HEK293 (cell line): ENCODE results near the gene MAP7.

ENCODE experiments used
- CTCF ChIA-PET: fragments of 350-600 bp; formaldehyde crosslinking; extraction: SDS; loops from one replicate; lab custom pipeline; 2021; ENCODE audit warnings: antibody characterized with exemption; lab: Yijun Ruan, JAX
- POLR2A ChIA-PET: fragments of 300-600 bp; formaldehyde crosslinking; extraction: SDS; loops from one replicate; lab custom pipeline; 2020; ENCODE audit warnings: antibody characterized with exemption, inconsistent platforms; lab: Yijun Ruan, JAX
- H3K27ac ChIP-seq: fragments of 200-500 bp; sonication (Bioruptor generic); 2 replicates; pipeline ENCODE4 v1.5.1; 2014; ENCODE audit warnings: low read depth, low read length, control low read depth, inconsistent platforms; ENCODE audit errors: extremely low read depth
- H3K36me3 ChIP-seq, 2 experiments: fragments of 200-500 bp in 1 of 2; sonication (Bioruptor generic) in 1 of 2; 1 replicate in 1 of 2; 2 replicates in 1 of 2; pipeline ENCODE4 v1.5.1; 2014 to 2017; ENCODE audit warnings: inconsistent platforms in 2 of 2, low read length in 2 of 2; ENCODE audit not compliant: control insufficient read depth in 2 of 2, insufficient read depth in 1 of 2
- H3K4me1 ChIP-seq: fragments of 200-500 bp; sonication (Bioruptor generic); 2 replicates; pipeline ENCODE4 v1.5.1; 2014; ENCODE audit warnings: mild to moderate bottlenecking, low read length, inconsistent platforms; ENCODE audit not compliant: control insufficient read depth, insufficient read depth
- H3K4me3 ChIP-seq: 2 replicates; pipeline ENCODE4 v1.5.1; 2011; ENCODE audit warnings: low read depth, mild to moderate bottlenecking, control low read depth, low read length, moderate library complexity
- H3K9me3 ChIP-seq: fragments of 200-500 bp; sonication (Bioruptor generic); 2 replicates; pipeline ENCODE4 v1.5.1; 2014; ENCODE audit warnings: low read depth, low read length, inconsistent platforms; ENCODE audit not compliant: control insufficient read depth, insufficient read depth
- HOXC10 ChIP-seq: sonication (generic); formaldehyde crosslinking; IDR thresholded peaks from 2 replicates; pipeline ENCODE4 v1.8.1; 2023; ENCODE audit warnings: mild to moderate bottlenecking, missing genetic modification reagents
- PRDM1 ChIP-seq: fragments of 450-650 bp; formaldehyde crosslinking; IDR thresholded peaks from 2 replicates; pipeline ENCODE4; 2016; ENCODE audit warnings: missing biosample characterization, missing genetic modification characterization
- TRIM28 ChIP-seq: IDR thresholded peaks from 2 replicates; pipeline ENCODE4 v1.6.1; 2011; ENCODE audit warnings: low read length, control low read depth, borderline replicate concordance
- ZBTB21 ChIP-seq: fragments of 450-650 bp; formaldehyde crosslinking; IDR thresholded peaks from 2 replicates; pipeline ENCODE4 v1.5.1; 2017; ENCODE audit warnings: missing biosample characterization, missing genetic modification characterization
- ZFP41 ChIP-seq: fragments of 450-650 bp; formaldehyde crosslinking; IDR thresholded peaks from 2 replicates; pipeline ENCODE4 v1.5.1; 2016; ENCODE audit warnings: missing biosample characterization, missing genetic modification characterization, borderline replicate concordance
- ZNF10 ChIP-seq: fragments of 450-650 bp; formaldehyde crosslinking; IDR thresholded peaks from 2 replicates; pipeline ENCODE4 v1.5.1; 2017; ENCODE audit warnings: missing biosample characterization, missing genetic modification characterization
- ZNF2 ChIP-seq: fragments of 450-650 bp; formaldehyde crosslinking; IDR thresholded peaks from 2 replicates; pipeline ENCODE4 v1.5.1; 2016; ENCODE audit warnings: missing biosample characterization, missing genetic modification characterization
- ZNF266 ChIP-seq: fragments of 450-650 bp; formaldehyde crosslinking; IDR thresholded peaks from 2 replicates; pipeline ENCODE4 v1.5.1; 2016; ENCODE audit warnings: missing biosample characterization, missing genetic modification characterization, low read depth
- ZNF341 ChIP-seq: fragments of 450-650 bp; formaldehyde crosslinking; IDR thresholded peaks from 2 replicates; pipeline ENCODE4; 2016; ENCODE audit warnings: low read depth, missing biosample characterization, missing genetic modification characterization
- ZNF501 ChIP-seq: fragments of 450-650 bp; formaldehyde crosslinking; IDR thresholded peaks from 2 replicates; pipeline ENCODE4 v1.5.1; 2016; ENCODE audit warnings: missing biosample characterization, missing genetic modification characterization
- ZNF548 ChIP-seq: fragments of 450-650 bp; formaldehyde crosslinking; IDR thresholded peaks from 2 replicates; pipeline ENCODE4 v1.5.1; 2016; ENCODE audit warnings: missing biosample characterization, missing genetic modification characterization
- ZNF660 ChIP-seq: fragments of 450-650 bp; IDR thresholded peaks from 2 replicates; pipeline ENCODE4 v1.5.1; 2018; ENCODE audit warnings: missing biosample characterization, mild to moderate bottlenecking, missing genetic modification characterization
- ZNF664 ChIP-seq: fragments of 450-650 bp; formaldehyde crosslinking; IDR thresholded peaks from 2 replicates; pipeline ENCODE4 v1.5.1; 2016; ENCODE audit warnings: missing biosample characterization, missing genetic modification characterization
- ZNF707 ChIP-seq: fragments of 450-650 bp; formaldehyde crosslinking; IDR thresholded peaks from 2 replicates; pipeline ENCODE4 v1.5.1; 2016; ENCODE audit warnings: missing biosample characterization, missing genetic modification characterization
- ZNF776 ChIP-seq: fragments of 450-650 bp; formaldehyde crosslinking; IDR thresholded peaks from 2 replicates; pipeline ENCODE4 v1.5.0; 2017; ENCODE audit warnings: missing biosample characterization, missing genetic modification characterization, borderline replicate concordance
- ZNF792 ChIP-seq: fragments of 450-650 bp; formaldehyde crosslinking; IDR thresholded peaks from 2 replicates; pipeline ENCODE4 v1.5.1; 2016; ENCODE audit warnings: missing biosample characterization, missing genetic modification characterization
- ZNF843 ChIP-seq: fragments of 450-650 bp; formaldehyde crosslinking; IDR thresholded peaks from 2 replicates; pipeline ENCODE4 v1.5.1; 2016; ENCODE audit warnings: missing biosample characterization, missing genetic modification characterization
- ZSCAN16 ChIP-seq: fragments of 450-650 bp; formaldehyde crosslinking; IDR thresholded peaks from 2 replicates; pipeline ENCODE4 v1.5.1; 2016; ENCODE audit warnings: missing biosample characterization, missing genetic modification characterization
- TF ChIP-seq, protein P1 (sequence below): fragments of 450-650 bp; formaldehyde crosslinking; IDR thresholded peaks from 2 replicates; pipeline ENCODE4 v1.5.1; 2017; ENCODE audit warnings: missing biosample characterization, missing genetic modification characterization
- TF ChIP-seq, protein P2 (sequence below): fragments of 450-650 bp; IDR thresholded peaks from 2 replicates; pipeline ENCODE4 v1.5.1; 2018; ENCODE audit warnings: missing biosample characterization, mild to moderate bottlenecking, missing genetic modification characterization
- TF ChIP-seq, protein P3 (sequence below): fragments of 450-650 bp; formaldehyde crosslinking; IDR thresholded peaks from 2 replicates; pipeline ENCODE4 v1.5.1; 2017; ENCODE audit warnings: missing biosample characterization, missing genetic modification characterization
- TF ChIP-seq, protein P4 (sequence below): fragments of 450-650 bp; formaldehyde crosslinking; IDR thresholded peaks from 2 replicates; pipeline ENCODE4 v1.5.1; 2016; ENCODE audit warnings: missing biosample characterization, missing genetic modification characterization
- TF ChIP-seq, protein P5 (sequence below): fragments of 450-650 bp; formaldehyde crosslinking; conservative IDR thresholded peaks from 2 replicates; pipeline ENCODE4 v1.5.1; 2016; ENCODE audit warnings: low read depth, missing biosample characterization, missing genetic modification characterization
- TF ChIP-seq, protein P6 (sequence below): fragments of 450-650 bp; formaldehyde crosslinking; IDR thresholded peaks from 2 replicates; pipeline ENCODE4; 2016; ENCODE audit warnings: missing biosample characterization, missing genetic modification characterization

Gene MAP7

DNA sequence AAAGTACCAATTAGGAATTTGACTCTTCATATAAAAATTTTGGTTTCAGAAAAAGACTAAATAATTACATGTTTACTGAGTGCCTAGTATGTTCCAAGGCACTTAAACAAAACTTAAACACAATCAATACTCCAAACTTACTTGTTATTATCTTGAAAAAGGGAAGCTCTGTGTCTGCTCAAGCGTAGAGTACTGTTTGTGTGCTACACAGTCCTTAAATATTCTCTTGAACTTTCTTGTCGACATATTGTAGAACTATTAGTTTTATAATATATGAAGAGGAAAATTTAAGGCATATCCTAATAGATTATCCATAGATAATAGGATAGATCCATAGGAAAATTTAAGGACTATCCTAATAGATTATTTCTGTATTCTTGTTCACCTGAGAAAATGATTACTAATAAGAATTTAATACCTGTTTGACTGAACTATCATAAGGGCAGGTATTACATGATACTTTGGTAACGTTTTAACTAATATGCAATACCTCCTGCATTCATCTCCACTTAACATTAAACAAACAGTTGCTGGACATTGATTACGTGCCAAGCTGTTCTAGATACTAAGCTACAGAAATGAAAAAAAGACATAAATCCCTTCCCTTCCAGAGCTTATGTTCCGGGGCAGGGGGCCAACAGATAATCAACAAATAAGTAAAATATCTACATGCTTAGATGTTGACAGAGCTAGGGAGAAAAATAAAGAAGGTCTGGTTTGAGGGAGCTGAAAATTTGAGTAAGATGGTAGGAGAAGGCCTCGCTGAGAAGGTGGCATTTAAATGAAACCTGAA lies 145.4 kb downstream of the MAP7 start:
- TF ChIP-seq ZNF548 (no peak), ZSCAN16 (tag by site-specific recombination) (no peak), ZNF792 (no peak), ZNF660 (no peak), ZNF266 (tag by site-specific recombination) (no peak), ZFP41 (tag by site-specific recombination) (no peak), ZNF2 (tag by site-specific recombination) (no peak), ZNF707 (tag by site-specific recombination) (no peak), ZNF843 (tag by site-specific recombination) (no peak), TRIM28 (no peak), ZNF501 (no peak), ZBTB21 (tag by site-specific recombination) (no peak), HOXC10 (no peak), ZNF776 (tag by site-specific recombination) (no peak), ZNF664 (no peak)
- TF ChIP-seq, protein P1, sequence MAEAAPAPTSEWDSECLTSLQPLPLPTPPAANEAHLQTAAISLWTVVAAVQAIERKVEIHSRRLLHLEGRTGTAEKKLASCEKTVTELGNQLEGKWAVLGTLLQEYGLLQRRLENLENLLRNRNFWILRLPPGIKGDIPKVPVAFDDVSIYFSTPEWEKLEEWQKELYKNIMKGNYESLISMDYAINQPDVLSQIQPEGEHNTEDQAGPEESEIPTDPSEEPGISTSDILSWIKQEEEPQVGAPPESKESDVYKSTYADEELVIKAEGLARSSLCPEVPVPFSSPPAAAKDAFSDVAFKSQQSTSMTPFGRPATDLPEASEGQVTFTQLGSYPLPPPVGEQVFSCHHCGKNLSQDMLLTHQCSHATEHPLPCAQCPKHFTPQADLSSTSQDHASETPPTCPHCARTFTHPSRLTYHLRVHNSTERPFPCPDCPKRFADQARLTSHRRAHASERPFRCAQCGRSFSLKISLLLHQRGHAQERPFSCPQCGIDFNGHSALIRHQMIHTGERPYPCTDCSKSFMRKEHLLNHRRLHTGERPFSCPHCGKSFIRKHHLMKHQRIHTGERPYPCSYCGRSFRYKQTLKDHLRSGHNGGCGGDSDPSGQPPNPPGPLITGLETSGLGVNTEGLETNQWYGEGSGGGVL (tag by site-specific recombination) = no peak
- TF ChIP-seq, protein P2, sequence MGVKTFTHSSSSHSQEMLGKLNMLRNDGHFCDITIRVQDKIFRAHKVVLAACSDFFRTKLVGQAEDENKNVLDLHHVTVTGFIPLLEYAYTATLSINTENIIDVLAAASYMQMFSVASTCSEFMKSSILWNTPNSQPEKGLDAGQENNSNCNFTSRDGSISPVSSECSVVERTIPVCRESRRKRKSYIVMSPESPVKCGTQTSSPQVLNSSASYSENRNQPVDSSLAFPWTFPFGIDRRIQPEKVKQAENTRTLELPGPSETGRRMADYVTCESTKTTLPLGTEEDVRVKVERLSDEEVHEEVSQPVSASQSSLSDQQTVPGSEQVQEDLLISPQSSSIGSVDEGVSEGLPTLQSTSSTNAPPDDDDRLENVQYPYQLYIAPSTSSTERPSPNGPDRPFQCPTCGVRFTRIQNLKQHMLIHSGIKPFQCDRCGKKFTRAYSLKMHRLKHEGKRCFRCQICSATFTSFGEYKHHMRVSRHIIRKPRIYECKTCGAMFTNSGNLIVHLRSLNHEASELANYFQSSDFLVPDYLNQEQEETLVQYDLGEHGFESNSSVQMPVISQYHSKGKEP (tag by site-specific recombination) = no peak
- TF ChIP-seq, protein P3, sequence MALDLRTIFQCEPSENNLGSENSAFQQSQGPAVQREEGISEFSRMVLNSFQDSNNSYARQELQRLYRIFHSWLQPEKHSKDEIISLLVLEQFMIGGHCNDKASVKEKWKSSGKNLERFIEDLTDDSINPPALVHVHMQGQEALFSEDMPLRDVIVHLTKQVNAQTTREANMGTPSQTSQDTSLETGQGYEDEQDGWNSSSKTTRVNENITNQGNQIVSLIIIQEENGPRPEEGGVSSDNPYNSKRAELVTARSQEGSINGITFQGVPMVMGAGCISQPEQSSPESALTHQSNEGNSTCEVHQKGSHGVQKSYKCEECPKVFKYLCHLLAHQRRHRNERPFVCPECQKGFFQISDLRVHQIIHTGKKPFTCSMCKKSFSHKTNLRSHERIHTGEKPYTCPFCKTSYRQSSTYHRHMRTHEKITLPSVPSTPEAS (tag by site-specific recombination) = no peak
- TF ChIP-seq, protein P4, sequence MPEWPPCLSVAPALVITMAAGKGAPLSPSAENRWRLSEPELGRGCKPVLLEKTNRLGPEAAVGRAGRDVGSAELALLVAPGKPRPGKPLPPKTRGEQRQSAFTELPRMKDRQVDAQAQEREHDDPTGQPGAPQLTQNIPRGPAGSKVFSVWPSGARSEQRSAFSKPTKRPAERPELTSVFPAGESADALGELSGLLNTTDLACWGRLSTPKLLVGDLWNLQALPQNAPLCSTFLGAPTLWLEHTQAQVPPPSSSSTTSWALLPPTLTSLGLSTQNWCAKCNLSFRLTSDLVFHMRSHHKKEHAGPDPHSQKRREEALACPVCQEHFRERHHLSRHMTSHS (tag by site-specific recombination) = no peak
- no peaks in the 10 kb centered on the region for H3K36me3 ChIP-seq
- H3K9me3 ChIP-seq = no peaks in the 10 kb centered on the region
- peaks cover 3% of the 10 kb centered on the region for H3K4me1 ChIP-seq
- POLR2A ChIA-PET = no interaction called here
- H3K27ac ChIP-seq = no peak overlapping the region
- H3K4me3 ChIP-seq = no peak overlapping the region
- CTCF ChIA-PET = interaction anchor here (0.7 to 1.2 kb wide), 4 partner anchors 11 to 1886 kb away, joined by 3 to 4 read pairs (median 4); no protein-coding TSS in a partner anchor

DNA sequence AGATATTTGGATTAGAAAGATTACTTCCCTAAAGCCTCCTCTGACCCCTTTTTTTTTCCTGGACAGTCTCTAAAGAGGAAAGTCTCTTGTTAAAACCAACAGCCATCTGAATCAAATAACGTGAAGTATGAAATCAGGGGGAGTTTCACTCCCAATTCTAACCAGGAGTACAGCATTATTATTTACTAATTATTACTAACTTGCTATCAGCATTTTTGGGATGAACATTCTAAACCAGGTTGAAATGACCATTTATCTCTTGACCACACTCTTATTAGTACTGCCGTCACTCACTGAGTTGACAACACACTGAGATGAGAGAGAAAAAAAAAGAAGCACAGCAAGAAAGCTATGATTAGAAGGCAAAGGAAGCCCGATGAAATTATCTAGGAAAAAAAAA lies 146.2 kb downstream of the MAP7 start:
- no peaks in the 10 kb centered on the region for H3K9me3 ChIP-seq
- TF ChIP-seq, protein P5, sequence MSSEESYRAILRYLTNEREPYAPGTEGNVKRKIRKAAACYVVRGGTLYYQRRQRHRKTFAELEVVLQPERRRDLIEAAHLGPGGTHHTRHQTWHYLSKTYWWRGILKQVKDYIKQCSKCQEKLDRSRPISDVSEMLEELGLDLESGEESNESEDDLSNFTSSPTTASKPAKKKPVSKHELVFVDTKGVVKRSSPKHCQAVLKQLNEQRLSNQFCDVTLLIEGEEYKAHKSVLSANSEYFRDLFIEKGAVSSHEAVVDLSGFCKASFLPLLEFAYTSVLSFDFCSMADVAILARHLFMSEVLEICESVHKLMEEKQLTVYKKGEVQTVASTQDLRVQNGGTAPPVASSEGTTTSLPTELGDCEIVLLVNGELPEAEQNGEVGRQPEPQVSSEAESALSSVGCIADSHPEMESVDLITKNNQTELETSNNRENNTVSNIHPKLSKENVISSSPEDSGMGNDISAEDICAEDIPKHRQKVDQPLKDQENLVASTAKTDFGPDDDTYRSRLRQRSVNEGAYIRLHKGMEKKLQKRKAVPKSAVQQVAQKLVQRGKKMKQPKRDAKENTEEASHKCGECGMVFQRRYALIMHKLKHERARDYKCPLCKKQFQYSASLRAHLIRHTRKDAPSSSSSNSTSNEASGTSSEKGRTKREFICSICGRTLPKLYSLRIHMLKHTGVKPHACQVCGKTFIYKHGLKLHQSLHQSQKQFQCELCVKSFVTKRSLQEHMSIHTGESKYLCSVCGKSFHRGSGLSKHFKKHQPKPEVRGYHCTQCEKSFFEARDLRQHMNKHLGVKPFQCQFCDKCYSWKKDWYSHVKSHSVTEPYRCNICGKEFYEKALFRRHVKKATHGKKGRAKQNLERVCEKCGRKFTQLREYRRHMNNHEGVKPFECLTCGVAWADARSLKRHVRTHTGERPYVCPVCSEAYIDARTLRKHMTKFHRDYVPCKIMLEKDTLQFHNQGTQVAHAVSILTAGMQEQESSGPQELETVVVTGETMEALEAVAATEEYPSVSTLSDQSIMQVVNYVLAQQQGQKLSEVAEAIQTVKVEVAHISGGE (tag by site-specific recombination) = no peak
- TF ChIP-seq ZNF10 (tag by site-specific recombination) (no peak), PRDM1 (tag by site-specific recombination) (no peak), ZNF341 (no peak)
- TF ChIP-seq, protein P6, sequence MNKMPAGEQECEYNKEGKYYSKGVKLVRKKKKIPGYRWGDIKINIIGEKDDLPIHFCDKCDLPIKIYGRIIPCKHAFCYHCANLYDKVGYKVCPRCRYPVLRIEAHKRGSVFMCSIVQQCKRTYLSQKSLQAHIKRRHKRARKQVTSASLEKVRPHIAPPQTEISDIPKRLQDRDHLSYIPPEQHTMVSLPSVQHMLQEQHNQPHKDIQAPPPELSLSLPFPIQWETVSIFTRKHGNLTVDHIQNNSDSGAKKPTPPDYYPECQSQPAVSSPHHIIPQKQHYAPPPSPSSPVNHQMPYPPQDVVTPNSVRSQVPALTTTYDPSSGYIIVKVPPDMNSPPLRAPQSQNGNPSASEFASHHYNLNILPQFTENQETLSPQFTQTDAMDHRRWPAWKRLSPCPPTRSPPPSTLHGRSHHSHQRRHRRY (tag by site-specific recombination) = no peak

More for the DNA sequence above, 146.2 kb downstream of the MAP7 start:
- no peak overlapping the region for H3K4me3 ChIP-seq
- CTCF ChIA-PET = interaction anchor here (0.7 to 1.2 kb wide), 4 partner anchors 11 to 1886 kb away, joined by 3 to 4 read pairs (median 4); no protein-coding TSS in a partner anchor
- H3K4me1 ChIP-seq = peaks cover 3% of the 10 kb centered on the region
- POLR2A ChIA-PET = interaction anchor here (0.9 to 1.3 kb wide), 2 partner anchors 9 to 114 kb away, joined by 3 to 4 read pairs; partner anchors contain the start of gene BCLAF1
- H3K27ac ChIP-seq = no peak overlapping the region
- H3K36me3 ChIP-seq = no peaks in the 10 kb centered on the region; a peak in 1 of 3 replicates
